ENCODE results near the gene HGD. TPM values are rescaled to one million over a fixed set of nuclear protein-coding genes. Genes with fewer than 3 reads are reported as not detected.
"Not testable (repeated sequence)": the region's sequence is repeated elsewhere in the genome, so short reads cannot be mapped to it uniquely, and the experiment has no call there.

Gene HGD
- total RNA-seq, 1 donor from 2014 or later = not detected

DNA sequence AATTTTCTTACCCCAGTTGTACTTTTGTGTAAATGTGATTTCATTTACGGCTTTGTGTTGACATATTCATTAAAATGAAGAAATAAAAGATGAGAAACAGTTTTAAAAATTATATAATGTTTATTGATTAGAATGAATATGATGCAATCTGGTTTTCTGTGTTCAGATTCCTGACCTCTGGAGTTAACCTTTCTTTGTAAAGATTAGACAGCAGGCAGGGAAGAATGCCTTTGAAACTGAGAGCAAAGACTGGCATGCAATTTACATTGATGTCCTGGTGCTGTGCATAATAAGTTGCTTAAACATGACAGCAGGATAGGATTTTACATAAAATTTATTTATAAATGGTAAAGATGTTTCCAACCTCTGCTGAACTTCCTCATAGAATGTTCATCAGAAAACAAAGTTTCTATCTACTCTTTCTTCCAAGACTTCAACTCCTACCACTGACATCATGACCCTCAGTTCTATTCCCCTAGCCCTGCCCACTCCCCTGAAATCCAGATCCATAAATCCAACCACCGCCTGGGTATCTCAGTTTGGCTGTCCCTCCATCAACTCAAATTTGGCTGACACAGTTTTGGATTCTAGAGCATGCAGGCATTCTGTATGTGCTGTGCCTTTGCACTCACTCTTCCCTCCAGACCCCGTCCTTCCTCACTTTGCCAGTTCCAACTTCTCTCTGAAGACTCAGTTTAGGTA lies 1.7 kb downstream of the HGD start:
- DNase-seq (ENCODE audit: low read depth) = no peak

DNA sequence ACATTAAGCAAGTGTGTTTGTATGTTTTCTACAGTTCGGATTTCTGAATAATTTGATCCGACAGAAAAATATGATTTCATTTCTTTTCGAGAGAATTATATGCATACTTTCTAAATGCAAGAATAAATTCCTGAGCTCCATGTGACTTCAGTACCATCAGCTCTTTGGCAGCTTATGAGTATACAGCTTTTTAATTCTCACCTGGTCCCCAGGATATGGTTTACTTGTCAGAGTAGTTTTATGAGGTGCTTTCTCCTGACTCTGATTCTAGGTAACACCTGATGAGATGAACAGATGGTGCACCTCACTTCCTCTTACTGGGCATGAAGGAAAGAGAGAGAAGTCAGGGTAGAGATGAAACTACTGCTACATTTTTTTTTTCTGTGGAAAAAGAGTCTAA lies 3.1 kb downstream of the HGD start:
- no peak for DNase-seq (ENCODE audit: low read depth)

DNA sequence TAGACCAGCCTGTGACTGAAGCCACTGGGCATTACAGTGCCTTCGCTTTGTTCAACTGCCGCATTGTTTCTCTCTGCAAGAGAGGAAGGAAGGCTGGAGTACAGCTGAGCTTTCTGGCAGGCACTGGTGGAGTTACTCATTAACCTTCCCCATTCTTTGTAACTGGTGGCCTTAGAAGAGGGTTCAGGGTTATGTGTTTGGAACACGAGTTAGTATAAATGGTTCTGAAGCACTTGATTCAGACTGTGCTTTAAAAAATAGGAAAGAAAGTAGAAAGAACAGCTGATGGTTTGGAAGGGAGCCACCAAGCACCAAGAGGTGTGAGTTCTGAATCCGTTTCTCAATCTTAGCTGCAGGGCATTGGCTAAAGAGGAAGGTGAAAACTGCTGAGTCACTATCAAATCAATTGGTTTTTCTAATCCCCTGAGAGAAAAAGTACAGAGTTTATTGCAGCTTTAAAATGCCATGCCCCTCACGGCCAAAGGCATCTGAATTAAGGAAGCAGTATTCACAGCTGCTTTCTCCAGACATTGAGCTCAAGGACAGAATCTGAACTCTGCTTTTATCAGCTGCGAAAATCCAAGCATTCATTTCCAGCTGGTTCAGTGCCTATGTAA lies 3.6 kb downstream of the HGD start:
- peak; percentile 67 for DNase-seq (ENCODE audit: low read depth)

DNA sequence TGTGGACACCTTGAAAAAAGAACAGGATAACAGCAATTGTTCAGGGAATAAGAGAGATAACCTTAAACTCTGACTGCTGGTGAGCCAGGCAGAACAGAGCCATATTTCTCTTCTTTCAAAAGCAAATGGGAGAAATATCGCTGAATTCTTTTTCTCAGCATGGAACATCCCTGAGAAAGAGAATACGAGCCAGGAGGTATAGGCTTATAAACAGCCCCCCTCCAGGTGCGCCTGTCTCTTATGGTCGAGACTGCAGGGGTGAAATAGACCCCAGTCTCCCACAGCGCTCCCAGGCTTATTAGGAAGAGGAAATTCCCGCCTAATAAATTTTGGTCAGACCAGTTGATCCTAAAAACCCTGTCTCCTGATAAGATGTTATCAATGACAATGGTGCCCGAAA lies 4.8 kb downstream of the HGD start:
- not testable (repeated sequence) for DNase-seq (ENCODE audit: low read depth)

DNA sequence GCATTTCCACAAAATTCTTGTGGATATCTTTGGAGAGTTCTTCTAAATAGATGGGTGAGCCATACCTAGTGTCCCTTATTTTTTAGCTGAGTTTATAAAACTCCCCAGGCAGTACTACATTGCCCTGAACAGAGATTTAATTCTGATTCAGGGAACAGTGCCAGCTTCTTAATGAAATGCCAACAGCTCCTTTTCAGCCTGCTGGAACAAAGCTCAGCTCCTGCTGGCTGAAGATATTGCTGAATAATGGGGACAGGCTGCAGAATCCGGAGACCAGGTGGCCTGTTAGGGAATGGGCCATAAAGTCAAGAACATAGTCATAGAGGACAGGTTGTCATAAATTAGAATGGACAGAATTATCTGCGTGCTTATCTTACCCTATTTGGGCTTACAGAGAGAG lies 8.9 kb downstream of the HGD start:
- no peak for DNase-seq (ENCODE audit: low read depth)

DNA sequence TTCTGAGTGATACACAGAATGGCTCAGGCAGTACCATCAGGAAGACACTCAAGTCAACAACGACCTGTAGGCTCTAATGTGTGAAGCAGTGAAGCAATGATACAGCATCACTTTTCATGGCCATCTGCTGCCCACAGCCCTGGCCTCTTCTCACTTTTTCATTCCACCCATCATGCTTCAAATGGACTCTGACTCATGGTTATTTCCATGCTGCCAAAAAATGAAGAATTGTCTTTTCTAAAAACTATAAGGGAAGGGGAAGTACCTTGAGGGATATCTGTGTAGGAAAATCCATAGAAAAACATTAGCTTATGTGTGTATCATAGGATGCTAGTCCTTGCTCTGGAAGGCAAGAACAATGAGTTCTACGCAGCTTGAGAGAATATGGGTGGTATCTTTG lies 11.5 kb downstream of the HGD start:
- DNase-seq (ENCODE audit: low read depth) = no peak

DNA sequence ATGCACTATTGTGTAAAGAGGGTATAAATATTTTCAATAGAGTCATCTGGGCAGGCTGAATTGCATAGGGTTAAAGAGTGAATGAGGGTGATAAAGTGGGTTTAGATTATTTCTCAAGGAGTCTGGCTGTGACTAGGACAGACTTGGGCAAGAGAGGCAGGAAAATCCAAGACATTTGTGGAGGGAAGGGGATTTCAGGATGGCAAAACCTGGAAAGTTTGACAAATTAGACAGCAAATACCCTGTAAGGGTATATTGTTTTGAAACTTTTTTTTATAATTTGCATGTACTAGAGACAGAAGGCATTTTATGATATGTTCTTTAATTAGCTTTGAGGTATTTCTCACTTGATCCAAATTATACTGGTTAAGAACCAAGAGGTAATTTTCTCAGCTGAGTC lies 17.1 kb downstream of the HGD start:
- no peak for DNase-seq (ENCODE audit: low read depth)

DNA sequence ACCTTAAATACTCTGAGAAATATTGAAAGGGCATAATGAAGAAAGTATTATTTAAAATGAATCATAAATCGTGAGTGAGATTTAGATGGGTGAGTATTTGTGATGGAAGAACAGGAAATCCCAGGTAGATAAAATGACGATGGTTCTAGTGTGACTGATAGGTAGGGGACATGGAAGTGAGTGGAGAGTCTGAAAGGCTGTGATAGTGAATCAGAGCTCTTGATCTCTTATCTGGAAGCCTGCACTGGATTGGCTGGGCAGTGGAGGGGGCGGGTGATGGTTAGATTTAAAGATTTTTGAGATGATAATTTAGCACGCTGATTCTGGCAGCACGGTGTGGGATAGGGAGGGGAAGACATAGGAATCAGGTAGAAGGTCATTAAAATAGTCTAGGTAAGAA lies 20.1 kb downstream of the HGD start:
- DNase-seq (ENCODE audit: low read depth) = no peak

DNA sequence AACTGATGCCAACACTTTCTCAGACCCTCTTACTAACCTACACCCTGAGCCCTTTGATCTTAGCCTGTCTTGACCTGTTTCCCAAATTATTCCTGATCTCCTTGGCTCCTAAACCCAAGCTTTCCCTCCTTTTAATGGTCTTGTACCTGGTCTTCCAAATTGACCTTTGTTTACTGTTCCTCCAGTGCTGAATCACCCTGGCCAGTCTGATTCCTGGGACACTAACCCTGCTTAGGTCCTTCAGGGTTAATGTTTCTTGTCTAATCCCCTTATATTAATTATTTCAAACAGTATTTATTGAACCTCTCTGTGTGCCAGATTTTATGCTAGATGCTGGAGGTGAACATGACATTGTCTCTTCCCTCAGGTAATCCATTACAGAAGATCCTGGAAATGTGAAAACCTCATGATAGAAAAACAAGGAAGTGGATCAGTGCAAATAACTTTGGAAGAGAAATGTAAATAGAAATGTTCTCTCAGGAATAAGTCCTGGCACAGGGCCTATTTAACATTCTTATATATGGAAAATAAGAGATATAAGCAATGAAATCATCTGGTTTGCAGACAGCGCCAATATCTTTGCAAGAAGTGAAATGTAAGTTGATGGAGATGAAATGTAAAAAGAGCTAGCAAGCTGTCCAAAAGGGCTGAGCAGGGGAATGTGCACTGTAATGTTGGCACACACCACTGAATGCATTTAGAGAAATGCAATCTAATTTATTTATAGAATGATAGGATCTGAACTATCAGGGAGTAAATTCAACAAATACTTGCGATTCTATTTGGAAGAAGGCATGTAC lies 20.7 kb downstream of the HGD start:
- no peak for DNase-seq (ENCODE audit: low read depth)

DNA sequence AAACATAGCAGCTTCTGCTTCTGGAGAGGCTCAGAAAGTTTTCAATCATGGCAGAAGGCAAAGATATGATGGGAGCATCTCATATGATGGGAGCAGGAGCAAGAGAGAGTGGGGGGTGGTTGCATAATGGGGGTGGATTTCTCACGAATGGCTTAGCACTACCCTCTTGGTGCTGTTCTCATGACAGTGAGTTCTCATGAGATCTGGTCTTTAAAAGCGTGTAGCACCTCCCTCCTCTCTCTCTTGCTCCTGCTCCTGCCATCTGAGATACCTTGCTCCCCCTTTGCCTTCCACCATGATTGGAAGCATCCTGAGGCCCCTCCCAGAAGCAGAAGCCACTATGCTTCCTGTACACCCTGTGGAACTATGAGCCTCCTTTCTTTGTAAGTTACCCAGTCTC lies 22.2 kb downstream of the HGD start:
- no peak for DNase-seq (ENCODE audit: low read depth)

DNA sequence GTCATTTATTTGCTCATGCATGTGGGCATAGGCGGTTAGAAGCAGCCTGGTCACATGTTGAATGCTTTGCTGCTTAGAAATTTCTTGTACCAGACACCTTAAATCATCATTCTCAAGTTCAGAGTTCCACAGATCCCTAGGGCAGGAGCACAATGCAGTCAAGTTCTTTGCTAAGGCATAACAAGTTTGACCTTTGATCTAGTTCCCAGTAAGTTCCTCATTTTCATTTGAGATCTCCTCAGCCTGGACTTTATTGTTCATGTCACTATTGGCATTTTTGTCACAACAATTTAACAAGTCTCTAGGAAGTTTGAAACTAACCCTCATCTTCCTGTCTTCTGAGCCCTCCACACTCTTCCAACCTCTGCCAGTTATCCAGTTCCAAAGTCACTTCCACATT lies 22.8 kb downstream of the HGD start:
- no peak for DNase-seq (ENCODE audit: low read depth)

DNA sequence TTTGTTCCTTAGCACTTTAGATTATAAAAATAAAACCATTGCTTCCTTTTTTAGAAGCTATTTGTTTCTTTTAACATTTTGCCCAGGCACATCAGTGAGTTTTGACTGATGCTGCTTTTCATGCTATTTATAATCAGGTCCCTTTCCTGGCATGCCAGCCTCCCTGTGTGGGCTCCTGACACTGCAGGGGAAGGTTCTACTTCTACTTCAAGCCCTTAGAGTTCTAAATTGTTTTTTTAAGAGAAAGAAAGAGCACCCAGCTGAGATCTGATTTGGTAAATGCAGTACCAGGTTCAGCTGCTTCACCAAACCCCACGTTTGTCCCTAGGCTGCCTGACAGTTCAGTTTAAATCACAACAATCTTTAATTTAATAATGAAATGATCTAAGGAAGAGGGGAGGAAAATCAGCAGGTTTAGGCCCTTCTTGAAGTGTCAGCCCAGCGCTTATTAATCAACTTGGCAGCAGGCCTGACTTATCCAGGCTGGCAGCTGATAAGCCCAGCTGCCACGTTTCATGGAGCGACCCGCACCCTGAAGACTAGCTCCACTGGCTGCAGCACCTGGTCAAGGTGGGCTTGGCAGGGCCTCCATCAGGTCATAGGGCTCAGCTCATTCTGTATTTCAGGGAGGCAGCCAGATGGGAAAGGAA lies 29.0 kb downstream of the HGD start:
- DNase-seq (ENCODE audit: low read depth) = no peak

DNA sequence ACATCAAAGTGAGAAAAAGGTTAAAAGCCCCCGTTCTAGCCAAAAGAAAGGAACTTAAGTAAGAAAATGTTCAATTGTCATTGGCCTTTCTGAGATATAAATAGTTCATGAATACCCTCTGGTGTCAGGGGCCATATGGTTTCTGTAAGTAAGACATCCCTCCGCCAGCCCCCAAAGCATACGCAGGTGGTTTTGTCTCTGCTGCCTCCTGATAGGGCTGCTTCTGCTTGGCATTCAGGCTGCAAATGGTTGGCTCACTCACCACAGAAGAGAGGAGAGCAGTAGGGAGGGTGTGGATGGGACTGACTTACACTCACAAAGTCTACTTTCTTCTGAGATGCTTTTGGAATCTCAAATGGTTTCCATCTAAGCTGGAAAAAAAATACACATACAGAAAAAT lies 29.8 kb downstream of the HGD start:
- DNase-seq (ENCODE audit: low read depth) = no peak

DNA sequence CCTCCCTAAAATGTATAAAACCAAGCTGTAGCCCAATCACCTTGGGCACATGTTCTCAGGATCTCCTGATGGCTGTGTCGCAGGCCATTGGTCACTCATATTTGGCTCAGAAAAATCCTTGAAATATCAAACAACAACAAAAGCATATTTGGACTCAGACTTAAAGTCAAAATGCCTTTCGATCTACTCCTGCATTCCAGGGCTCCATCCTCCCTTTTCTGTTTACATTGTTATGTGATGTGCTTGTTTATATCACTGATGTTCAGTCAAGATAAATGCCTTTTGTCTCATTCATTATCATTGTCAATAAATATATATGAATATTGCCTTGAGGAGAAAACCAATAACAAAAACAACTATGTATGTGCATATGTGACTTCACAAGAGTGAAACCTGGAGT lies 31.7 kb downstream of the HGD start:
- DNase-seq (ENCODE audit: low read depth) = no peak

DNA sequence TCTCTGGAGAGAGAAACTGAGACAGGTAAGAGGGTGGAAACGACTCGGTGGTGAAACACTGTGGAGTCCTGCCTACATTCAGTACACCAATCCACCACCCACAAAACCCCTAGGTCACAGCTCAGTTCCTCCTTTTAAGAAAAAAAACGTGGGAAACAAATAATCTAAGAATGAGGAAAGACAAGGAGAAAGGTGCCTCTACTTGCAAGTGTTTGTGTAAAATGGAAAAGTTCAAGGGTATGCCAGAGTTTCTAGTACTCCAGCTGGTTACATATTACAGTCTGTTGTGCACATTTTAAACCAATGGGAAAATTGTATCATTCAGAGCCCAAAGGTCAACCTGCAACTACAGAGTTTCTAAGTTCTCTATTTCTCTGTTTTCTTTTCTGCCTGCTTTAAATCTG lies 32.2 kb downstream of the HGD start:
- DNase-seq (ENCODE audit: low read depth) = no peak

DNA sequence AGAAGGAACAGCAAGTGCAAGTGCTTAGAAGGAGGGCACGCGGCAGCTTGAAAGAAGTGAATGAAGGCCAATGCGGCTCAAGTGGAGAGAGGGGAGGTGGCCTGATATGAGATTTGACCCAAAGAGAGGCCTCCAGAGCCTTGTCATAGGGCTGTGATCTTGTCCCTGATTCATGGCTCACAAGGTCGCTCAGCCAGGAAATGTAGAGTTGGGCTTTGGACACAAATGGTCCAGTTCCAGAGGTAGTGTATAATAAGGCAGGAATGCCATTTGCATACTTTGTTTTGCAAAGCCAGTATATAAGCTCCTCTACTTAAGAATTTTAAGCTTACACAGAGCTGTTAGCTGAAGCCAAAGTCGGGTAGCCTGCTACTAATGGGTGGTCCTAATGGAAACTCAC lies 33.7 kb downstream of the HGD start:
- DNase-seq (ENCODE audit: low read depth) = no peak

DNA sequence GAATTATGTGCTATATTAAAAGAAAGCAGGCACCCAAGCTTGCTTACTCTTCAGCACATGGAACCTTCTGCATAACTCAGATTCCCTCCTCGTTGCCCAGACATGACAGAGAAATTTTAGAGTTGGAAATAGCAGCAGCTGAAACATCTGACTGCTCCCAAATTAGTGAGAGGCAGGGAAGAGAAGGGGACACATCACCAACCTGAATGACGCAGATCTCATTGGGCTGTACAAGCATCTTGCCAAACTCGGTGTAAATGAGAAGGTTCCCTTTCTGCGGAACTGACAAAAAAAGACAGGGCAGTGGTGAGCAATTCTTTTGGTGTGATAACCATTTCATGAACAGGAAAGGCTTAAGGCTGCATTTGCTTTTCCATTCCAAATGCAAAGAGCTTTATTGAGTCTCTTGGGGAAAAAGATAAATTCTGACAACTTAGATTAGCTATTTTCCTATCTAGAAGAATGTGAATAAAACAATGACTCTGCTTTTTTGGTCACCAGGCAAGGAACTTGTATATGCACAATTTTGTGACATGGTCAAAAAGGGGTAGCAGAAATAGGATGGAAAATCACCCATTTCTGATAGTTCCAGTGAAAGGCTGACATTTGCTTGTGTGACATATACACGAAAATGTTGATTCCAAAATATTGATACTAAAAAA lies 35.1 kb downstream of the HGD start:
- DNase-seq (ENCODE audit: low read depth) = peak; percentile 52

DNA sequence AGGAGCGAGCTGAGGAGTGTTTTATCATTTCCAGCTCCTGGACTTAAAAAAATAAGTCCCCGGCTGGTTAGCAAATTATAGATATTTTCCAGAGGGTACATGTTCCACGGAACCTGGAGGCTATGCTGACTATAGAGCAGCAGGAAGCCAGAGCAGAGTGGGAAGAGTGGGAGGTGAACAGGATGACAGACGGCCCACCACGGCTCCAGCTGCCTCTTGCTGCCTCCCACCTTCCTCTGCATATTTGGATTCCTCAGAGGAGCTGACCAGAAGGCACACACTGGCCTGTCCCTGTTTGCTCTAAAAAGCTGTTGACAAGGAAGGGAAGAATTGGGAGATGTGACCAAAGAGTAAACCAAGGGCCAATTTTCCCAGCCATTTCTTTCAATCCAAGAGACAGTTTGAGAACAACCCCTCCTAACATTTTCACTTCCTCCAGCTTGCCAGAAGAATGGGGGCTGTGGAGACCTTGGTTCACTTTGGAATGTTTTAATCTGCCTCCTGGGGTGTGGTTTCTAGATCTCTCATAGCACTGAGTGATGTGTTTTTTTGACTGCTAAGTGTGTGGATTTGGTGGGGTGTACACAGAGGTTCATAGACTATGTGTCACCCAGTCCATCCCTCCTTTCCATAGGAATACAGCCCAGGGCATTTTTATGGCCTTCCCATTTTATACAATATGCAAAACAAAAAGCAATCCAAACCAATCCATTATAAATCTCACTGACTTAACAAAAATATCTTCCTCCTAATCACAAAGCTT lies 36.8 kb downstream of the HGD start:
- peak; percentile 51 for DNase-seq (ENCODE audit: low read depth)

DNA sequence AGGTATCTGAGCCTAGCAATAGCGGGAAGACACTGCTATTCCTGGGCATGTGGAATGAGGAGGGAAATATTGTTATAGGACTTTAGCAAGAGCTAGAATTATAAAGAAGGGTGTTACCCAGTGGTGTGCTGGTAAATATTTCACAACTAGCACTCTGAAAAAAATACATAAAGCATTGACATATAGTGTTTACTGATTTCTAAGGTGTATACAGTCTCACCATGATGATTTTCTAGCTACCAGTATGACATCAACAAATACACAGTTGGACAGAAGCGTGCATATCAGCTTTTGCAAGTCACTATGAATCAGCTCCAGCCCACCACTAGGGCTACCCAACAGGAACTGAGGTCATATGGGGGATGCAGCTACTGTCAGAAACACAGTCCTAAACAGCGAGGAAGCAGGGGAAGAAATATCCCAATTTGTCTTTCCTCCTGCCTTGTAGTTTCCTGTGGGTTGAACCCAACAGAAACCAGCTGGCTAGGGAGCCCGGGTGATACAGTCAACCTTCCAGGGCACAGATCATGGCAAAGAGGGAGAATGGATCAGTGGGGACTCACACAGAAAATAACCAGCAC lies 39.6 kb downstream of the HGD start:
- peak; percentile 71 for DNase-seq (ENCODE audit: low read depth)

DNA sequence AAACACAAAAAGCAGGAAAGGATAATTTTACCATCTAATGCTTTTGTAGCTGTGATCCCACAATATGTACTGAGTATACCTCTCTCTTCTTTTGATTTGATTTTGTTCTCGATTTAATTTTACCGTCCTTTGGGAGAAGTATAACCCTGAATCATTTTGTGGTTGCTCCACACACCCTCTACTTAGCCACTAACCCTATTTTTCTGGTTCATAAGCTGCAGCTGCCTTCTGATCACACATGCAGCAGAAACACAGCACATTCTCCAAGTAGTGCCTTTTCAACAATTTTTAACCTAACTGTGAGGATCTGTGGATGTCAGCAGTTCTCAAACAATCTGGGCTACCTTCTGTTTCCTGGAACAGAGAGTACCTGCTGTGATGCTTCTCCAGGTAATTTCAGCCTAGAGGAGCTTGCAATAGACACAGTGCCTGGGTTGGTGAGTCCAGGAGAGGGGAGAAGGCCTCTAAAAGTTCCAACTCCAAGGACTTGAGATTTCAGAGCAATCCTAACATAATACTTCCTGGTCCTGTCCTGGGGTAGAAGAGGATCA lies 40.3 kb downstream of the HGD start:
- DNase-seq (ENCODE audit: low read depth) = peak; percentile 75

Data from myocyte (in vitro differentiated cells).